Activated T-cell treated with anti-CD3 and anti-CD28 coated beads, Interleukin-2, amount 50 U/mL, for 4 hours (primary cell): ENCODE measurements around the gene DPP10. TPM values are rescaled to one million over a fixed set of nuclear protein-coding genes. Genes with fewer than 3 reads are reported as not detected.

ENCODE experiments used
- ATAC-seq, 2 donors: fragments of 200-7000 bp; cut with Tn5 transposase; one replicate each; pipeline ENCODE4 v1.10.0; 2021
- DNase-seq: peaks from one replicate; pipeline ENCODE4 v3.0.0-alpha.2; 2020
- H3K27me3 Mint-ChIP-seq: one replicate; pipeline ENCODE4 v1.8.0; 2021; ENCODE audit warnings: low read depth, mixed read lengths
- H3K36me3 Mint-ChIP-seq: one replicate; pipeline ENCODE4 v1.8.0; 2022; ENCODE audit warnings: mixed read lengths; ENCODE audit not compliant: insufficient read depth
- H3K4me1 Mint-ChIP-seq: one replicate; pipeline ENCODE4 v1.8.0; 2021; ENCODE audit warnings: low read depth, mixed read lengths
- H3K4me3 Mint-ChIP-seq: one replicate; pipeline ENCODE4 v1.8.0; 2021; ENCODE audit warnings: mild to moderate bottlenecking, moderate library complexity, mixed read lengths
- H3K9me3 Mint-ChIP-seq: one replicate; pipeline ENCODE4 v1.8.0; 2021; ENCODE audit warnings: mixed read lengths
- total RNA-seq, 3 donors: library from RNA; stranded (reverse); gene quantifications; one replicate each; pipeline ENCODE4 v1.2.1, GENCODE V29; 2021

The DPP10 gene
- total RNA-seq, 3 donors from 2014 or later, result not detected

- DNase-seq, result no peak
- ATAC-seq, result no peak
- Mint-ChIP-seq H3K4me1 (no peaks in the 10 kb centered on the region), H3K27me3 (no peaks in the 10 kb centered on the region), H3K9me3 (peaks cover 11% of the 10 kb centered on the region), H3K36me3 (no peaks in the 10 kb centered on the region), H3K4me3 (no peak overlapping the region)
These were observed 682.4 kb downstream of the DPP10 start for GRCh38 chr2:115124817-115125216.

DNA sequence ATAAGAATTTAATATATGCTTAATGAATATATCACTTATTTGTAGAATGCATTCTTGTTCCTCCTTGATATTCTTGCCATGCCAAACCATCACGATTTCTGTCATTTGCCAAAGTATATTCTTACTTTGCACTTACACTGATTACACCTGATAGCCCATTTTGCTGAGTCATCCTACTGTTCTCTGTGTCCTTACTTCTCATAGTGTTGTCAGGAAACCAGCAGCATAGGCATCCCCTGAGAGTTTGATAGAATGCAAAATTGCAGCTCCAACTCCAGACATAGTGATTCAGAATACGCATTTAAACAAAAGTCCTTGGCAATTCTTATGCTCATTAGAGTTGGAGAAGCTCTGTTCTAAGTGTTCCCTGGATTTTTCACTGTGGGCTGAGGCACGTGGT, 687.1 kb downstream of the DPP10 start:
- no peak for DNase-seq
- Mint-ChIP-seq H3K4me1 (no peaks in the 10 kb centered on the region), H3K4me3 (no peak overlapping the region), H3K36me3 (no peaks in the 10 kb centered on the region), H3K27me3 (no peaks in the 10 kb centered on the region), H3K9me3 (peaks cover 13% of the 10 kb centered on the region)
- ATAC-seq, result no peak

DNA sequence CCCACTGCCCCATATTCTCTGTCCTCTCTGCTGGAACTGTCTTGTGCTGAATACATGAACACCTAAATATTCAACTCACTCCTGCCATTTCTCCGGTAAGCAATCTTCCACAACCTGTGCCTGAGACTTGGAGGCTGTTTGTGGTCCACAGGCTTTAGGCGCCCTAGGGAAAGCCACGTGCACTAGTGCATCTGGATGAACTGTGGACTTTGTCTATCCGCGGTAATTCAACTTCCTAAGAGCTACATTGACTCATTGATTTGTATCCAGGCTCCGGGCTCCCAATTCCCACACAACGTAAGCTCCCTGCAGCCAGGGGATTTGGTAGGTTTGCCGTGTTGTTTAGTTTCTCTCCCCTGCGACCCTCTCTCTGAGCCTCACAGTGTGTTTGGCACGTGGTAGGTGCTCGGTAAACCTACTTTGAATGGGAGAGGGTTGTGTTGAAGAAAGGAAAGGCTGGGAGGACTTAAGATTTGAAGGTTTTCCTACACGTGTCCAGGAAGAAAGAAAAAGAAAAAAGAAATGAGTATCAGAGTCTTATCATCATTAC, 718.2 kb downstream of the DPP10 start:
- Mint-ChIP-seq H3K36me3 (no peaks in the 10 kb centered on the region), H3K4me3 (no peak overlapping the region), H3K4me1 (peaks cover 3% of the 10 kb centered on the region), H3K27me3 (peaks cover 33% of the 10 kb centered on the region), H3K9me3 (no peaks in the 10 kb centered on the region)
- ATAC-seq, result no peak
- no peak for DNase-seq

DNA sequence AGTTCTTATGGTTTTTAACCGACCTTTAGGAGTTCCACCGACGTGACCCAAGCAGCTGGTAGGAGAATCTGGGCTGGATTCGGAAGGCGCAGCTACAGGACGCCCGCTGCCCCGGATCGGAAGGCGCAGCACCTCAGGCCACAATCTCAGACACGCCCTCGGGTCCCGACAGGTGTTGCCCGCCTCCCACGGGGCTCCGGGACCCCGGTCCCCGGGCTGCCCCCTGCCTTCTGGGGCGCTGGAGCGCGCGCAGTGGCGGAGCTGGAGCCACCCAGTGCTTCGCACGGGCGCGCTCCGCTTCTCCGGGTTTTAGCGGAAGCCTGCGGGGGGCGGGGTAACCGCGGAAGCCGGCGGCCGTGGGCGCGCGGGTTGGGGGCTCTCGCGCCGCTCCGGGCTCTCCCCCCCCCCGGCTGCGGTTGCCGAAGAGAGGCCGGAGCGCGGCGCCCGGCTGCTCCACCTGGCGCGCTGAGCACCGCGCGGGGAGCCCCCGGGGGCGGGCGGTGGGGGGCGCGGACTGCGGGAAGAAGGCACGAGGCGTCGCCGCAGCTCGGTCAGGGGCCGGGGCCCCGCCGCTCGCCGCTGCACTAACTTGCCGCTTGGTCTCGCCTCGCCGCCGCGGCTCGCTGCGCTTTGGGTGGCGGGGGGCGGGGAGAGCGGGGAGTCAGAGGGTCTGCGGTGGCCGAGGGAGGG, 718.8 kb downstream of the DPP10 start:
- Mint-ChIP-seq H3K4me1 (peaks cover 3% of the 10 kb centered on the region), H3K4me3 (no peak overlapping the region)

DNA sequence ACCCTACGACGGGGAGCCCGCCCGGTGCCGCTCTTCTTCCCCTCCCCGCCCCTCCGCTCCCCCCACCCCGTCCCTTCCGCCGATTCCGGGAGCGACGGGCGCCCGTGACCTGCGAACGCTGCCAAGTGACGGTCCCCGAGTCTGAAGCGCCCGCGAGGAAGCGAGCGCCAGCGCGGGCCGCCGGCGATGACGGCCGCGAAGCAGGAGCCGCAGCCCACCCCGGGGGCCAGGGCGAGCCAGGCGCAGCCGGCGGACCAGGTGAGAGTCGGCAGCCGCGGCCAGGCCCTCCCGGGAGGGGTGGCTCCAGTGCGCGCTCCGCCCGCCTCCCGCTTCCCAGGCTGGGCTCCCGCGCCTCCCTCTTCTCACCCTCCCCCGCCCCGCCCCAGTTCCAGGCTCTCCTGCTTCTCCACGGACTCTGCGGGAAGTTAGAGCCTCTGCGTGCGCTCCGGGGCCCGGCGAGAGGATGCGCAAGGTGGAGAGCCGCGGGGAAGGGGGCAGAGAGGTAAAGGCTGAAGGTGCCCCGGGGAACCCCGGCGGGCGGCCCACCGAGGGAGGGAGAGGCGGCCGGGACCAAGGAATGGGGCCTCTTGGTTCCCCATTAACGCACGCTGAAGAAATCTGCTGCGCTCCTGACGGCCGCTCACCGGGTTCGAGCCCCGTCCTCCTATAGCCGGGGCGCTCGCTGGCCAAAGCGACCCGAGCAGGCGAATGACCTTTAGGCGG, 719.5 kb downstream of the DPP10 start:
- peaks cover 33% of the 10 kb centered on the region for H3K27me3 Mint-ChIP-seq
- no peak for DNase-seq
- H3K4me3 Mint-ChIP-seq, result no peak overlapping the region
- H3K9me3 Mint-ChIP-seq, result no peaks in the 10 kb centered on the region
- no peaks in the 10 kb centered on the region for H3K36me3 Mint-ChIP-seq
- peak in 1 of 2 donors; percentile 18 for ATAC-seq
- peaks cover 3% of the 10 kb centered on the region for H3K4me1 Mint-ChIP-seq

More for the DNA sequence above, 718.8 kb downstream of the DPP10 start:
- H3K27me3 Mint-ChIP-seq, result peaks cover 33% of the 10 kb centered on the region
- ATAC-seq (peak in 1 of 2 donors; percentile 37), DNase-seq (no peak)
- no peaks in the 10 kb centered on the region for H3K9me3 Mint-ChIP-seq
- no peaks in the 10 kb centered on the region for H3K36me3 Mint-ChIP-seq

GRCh38 chr2:115162494-115163293, 720.3 kb downstream of the DPP10 start:
- Mint-ChIP-seq H3K36me3 (no peaks in the 10 kb centered on the region), H3K4me1 (peaks cover 3% of the 10 kb centered on the region), H3K9me3 (no peaks in the 10 kb centered on the region), H3K4me3 (no peak overlapping the region), H3K27me3 (peaks cover 33% of the 10 kb centered on the region)
- ATAC-seq (no peak), DNase-seq (no peak)

DNA sequence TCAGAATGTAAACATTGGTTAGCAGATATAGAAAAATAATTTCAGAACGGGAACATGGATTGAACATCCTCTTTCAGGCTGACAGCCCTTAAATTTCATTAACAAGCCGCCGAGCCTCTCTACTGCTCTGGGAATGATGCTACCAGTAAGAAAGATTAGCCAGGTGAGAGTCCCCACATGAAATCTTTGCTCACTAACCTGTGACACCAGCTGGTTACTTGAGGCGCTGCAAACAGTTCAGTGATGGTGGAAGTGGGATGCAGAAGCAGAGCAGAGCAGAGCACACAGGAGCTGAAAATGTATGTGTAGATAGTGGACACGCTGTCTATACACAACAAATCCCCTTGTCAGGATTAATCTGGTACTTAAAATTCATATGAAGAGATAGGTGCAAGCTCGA, 721.1 kb downstream of the DPP10 start:
- H3K9me3 Mint-ChIP-seq, result no peaks in the 10 kb centered on the region
- ATAC-seq (no peak), DNase-seq (no peak)
- peaks cover 33% of the 10 kb centered on the region for H3K27me3 Mint-ChIP-seq
- H3K36me3 Mint-ChIP-seq, result no peaks in the 10 kb centered on the region
- H3K4me1 Mint-ChIP-seq, result peaks cover 3% of the 10 kb centered on the region
- H3K4me3 Mint-ChIP-seq, result no peak overlapping the region

DNA sequence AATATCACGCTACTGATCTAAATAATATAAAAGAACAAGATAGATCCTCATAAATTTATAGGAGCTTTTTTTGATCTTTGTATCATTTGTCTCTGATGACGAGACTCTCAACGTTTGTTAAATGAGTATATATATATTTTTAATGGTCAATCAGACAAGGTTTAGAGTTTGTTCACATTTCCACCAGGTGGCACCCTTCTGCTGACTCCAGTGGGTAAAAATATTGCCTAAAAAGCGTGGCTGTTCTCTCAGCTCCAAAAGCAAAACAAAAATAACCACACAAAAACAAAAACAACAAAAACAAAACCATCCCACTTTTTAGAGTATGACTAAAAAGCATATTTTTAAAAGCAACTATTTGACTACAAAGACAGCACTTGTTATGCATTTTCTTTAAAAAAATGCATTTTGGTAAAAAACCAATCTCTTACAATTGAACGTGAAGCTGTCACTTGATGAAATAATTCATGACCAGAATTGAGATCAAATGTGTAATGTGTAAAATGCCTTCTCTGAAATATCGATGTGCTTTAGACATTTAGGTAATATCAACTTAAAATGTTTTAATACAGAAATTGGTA, 723.2 kb downstream of the DPP10 start:
- Mint-ChIP-seq H3K36me3 (no peaks in the 10 kb centered on the region), H3K27me3 (peaks cover 20% of the 10 kb centered on the region), H3K4me1 (peaks cover 3% of the 10 kb centered on the region), H3K4me3 (no peak overlapping the region), H3K9me3 (no peaks in the 10 kb centered on the region)
- no peak for DNase-seq
- no peak for ATAC-seq

GRCh38 chr2:115168457-115168856, 726.0 kb downstream of the DPP10 start:
- H3K27me3 Mint-ChIP-seq, result peaks cover 4% of the 10 kb centered on the region
- DNase-seq (no peak), ATAC-seq (no peak)
- no peaks in the 10 kb centered on the region for H3K36me3 Mint-ChIP-seq
- no peak overlapping the region for H3K4me3 Mint-ChIP-seq
- H3K9me3 Mint-ChIP-seq, result peaks cover 3% of the 10 kb centered on the region
- H3K4me1 Mint-ChIP-seq, result no peaks in the 10 kb centered on the region

- ATAC-seq, result no peak
- no peak for DNase-seq
- no peaks in the 10 kb centered on the region for H3K27me3 Mint-ChIP-seq
These were observed 727.4 kb downstream of the DPP10 start for GRCh38 chr2:115169814-115170213.

DNA sequence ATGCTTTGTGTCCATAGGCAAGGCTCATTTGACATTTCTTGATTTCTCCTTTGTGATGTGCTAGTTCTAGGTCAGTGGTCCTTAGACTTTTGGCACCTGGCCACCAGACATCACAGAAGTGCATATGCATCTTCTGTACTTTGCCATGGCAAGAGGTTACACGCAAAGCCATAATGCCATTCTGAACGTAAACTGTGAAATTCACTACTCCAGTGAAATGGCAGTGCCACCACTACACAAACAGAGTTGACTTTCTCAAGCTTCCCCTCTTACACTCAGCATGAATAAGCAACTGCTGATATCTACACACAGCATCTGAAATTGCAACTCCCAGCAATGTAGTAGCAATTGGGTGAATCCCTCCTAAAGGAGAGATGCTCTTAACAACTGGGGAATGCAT, 729.3 kb downstream of the DPP10 start:
- no peak overlapping the region for H3K4me3 Mint-ChIP-seq
- no peak for ATAC-seq

More at GRCh38 chr2:115169814-115170213, 727.4 kb downstream of the DPP10 start:
- H3K9me3 Mint-ChIP-seq, result peaks cover 3% of the 10 kb centered on the region
- no peak overlapping the region for H3K4me3 Mint-ChIP-seq
- H3K4me1 Mint-ChIP-seq, result no peaks in the 10 kb centered on the region
- H3K36me3 Mint-ChIP-seq, result no peaks in the 10 kb centered on the region

GRCh38 chr2:115174651-115175050, 732.2 kb downstream of the DPP10 start:
- no peak overlapping the region for H3K4me3 Mint-ChIP-seq
- H3K4me1 Mint-ChIP-seq, result no peaks in the 10 kb centered on the region
- ATAC-seq (no peak), DNase-seq (no peak)
- no peaks in the 10 kb centered on the region for H3K36me3 Mint-ChIP-seq
- H3K9me3 Mint-ChIP-seq, result peaks cover 6% of the 10 kb centered on the region
- no peaks in the 10 kb centered on the region for H3K27me3 Mint-ChIP-seq

More for the DNA sequence above, 729.3 kb downstream of the DPP10 start:
- Mint-ChIP-seq H3K27me3 (no peaks in the 10 kb centered on the region), H3K9me3 (peaks cover 6% of the 10 kb centered on the region), H3K36me3 (no peaks in the 10 kb centered on the region), H3K4me1 (no peaks in the 10 kb centered on the region)
- no peak for DNase-seq

GRCh38 chr2:115183144-115183543, 740.7 kb downstream of the DPP10 start:
- Mint-ChIP-seq H3K9me3 (peaks cover 5% of the 10 kb centered on the region), H3K4me1 (no peaks in the 10 kb centered on the region), H3K27me3 (no peaks in the 10 kb centered on the region), H3K36me3 (no peaks in the 10 kb centered on the region), H3K4me3 (no peak overlapping the region)
- no peak for DNase-seq
- no peak for ATAC-seq

DNA sequence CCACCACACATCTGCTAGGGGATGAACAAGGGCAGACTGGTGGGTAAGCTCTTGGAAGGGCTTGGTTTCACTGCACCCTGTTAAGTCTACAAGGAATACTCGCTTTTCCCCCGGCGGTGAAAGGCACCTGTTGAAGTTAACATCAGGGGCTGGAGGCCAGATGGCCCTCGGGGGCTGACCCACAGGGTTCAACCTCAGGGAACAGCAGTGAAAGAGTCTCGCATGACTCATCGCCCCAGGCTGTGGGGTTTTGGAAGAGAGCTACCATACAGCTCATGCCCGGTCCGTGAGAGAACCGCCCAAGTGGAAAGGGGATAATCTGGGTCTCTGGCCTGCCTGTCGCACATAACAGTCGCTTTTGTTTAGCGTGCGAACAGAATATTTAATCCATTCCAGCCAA, 748.0 kb downstream of the DPP10 start:
- H3K27me3 Mint-ChIP-seq, result no peaks in the 10 kb centered on the region
- no peaks in the 10 kb centered on the region for H3K4me1 Mint-ChIP-seq
- ATAC-seq (no peak), DNase-seq (no peak)
- peaks cover 13% of the 10 kb centered on the region for H3K9me3 Mint-ChIP-seq
- no peaks in the 10 kb centered on the region for H3K36me3 Mint-ChIP-seq
- no peak overlapping the region for H3K4me3 Mint-ChIP-seq
